Cardiac fibroblast (primary cell): Measurements from ENCODE around the gene IL12A.
A peak's percentile ranks its signal among the peaks of the same experiment; 100 is the strongest.

ENCODE experiments used
- DNase-seq, 2 donors: peaks; one replicate each; pipeline versions ENCODE4 v3.0.0 to v3.0.0-alpha.2; 2010; ENCODE audit warnings: low read depth in 2 of 2
- H3K4me3 ChIP-seq, 2 donors: replicated peaks in 1 of 2; 1 replicate in 1 of 2; 2 replicates in 1 of 2; pipeline ENCODE4 v1.5.1; 2011; ENCODE audit warnings: low read depth in 2 of 2, low read length in 2 of 2, mild to moderate bottlenecking in 2 of 2, moderate library complexity in 1 of 2
- CTCF ChIP-seq: IDR thresholded peaks from one replicate; pipeline ENCODE4 v1.5.1; 2011; ENCODE audit warnings: low read depth, mild to moderate bottlenecking, low read length, inconsistent platforms

Gene IL12A

GRCh38 chr3:159950156-159950898 is 38.3 kb upstream of the IL12A start:
- TF ChIP-seq CTCF = no peak
- no peak for DNase-seq
- H3K4me3 ChIP-seq = no peak overlapping the region

GRCh38 chr3:159951540-159951939 is 37.1 kb upstream of the IL12A start:
- H3K4me3 ChIP-seq = no peak overlapping the region
- no peak for TF ChIP-seq CTCF
- no peak for DNase-seq

GRCh38 chr3:159953325-159954085 is 35.1 kb upstream of the IL12A start:
- H3K4me3 ChIP-seq = no peak overlapping the region
- no peak for TF ChIP-seq CTCF
- DNase-seq = no peak

GRCh38 chr3:159960188-159961148 is 28.2 kb upstream of the IL12A start:
- TF ChIP-seq CTCF = no peak
- H3K4me3 ChIP-seq = no peak overlapping the region
- no peak for DNase-seq

- TF ChIP-seq CTCF = no peak
- DNase-seq = peak; percentile 40 to 75
- no peak overlapping the region for H3K4me3 ChIP-seq
These were observed 24.3 kb upstream of the IL12A start for GRCh38 chr3:159964166-159964973.

GRCh38 chr3:159971311-159971710 is 17.3 kb upstream of the IL12A start:
- H3K4me3 ChIP-seq = no peak overlapping the region
- DNase-seq = no peak
- TF ChIP-seq CTCF = no peak
